GM19324 (cell line): ENCODE measurements around the gene SLIT3.
"Not testable (repeated sequence)": the region's sequence is repeated elsewhere in the genome, so short reads cannot be mapped to it uniquely, and the experiment has no call there.

Experiments
- ATAC-seq: cut with Tn5 transposase; IDR thresholded peaks from one replicate; pipeline ENCODE4 v1.9.1; 2021; ENCODE audit warnings: mild to moderate bottlenecking, moderate library complexity; ENCODE audit not compliant: unreplicated experiment, low FRiP score

The SLIT3 gene

DNA sequence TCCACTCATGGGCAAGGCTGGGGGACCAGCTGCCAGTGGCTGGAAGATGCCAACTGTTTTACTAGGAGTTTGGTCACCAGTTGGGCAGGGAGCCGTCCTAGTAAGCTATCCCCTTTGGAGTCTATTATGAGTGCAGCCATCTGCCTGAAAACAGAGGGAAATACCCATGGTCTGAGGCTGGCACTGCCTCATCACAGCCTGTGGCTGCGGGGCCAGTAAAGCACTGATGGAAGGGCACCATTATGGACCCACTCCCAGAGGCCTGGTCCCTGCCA is 534.6 kb downstream of the SLIT3 start:
- ATAC-seq: no peak

GRCh38 chr5:168765551-168766425 is 535.2 kb downstream of the SLIT3 start:
- no peak for ATAC-seq

- ATAC-seq: no peak
These were observed 535.8 kb downstream of the SLIT3 start for GRCh38 chr5:168765086-168765550.

GRCh38 chr5:168756453-168757391 is 544.2 kb downstream of the SLIT3 start:
- ATAC-seq: no peak

- no peak for ATAC-seq
These were observed 545.3 kb downstream of the SLIT3 start for GRCh38 chr5:168755548-168756093.

- ATAC-seq: no peak
These were observed 547.2 kb downstream of the SLIT3 start for GRCh38 chr5:168753691-168754254.

GRCh38 chr5:168752416-168753190 is 548.3 kb downstream of the SLIT3 start:
- ATAC-seq: no peak

- ATAC-seq: no peak
These were observed 548.9 kb downstream of the SLIT3 start for GRCh38 chr5:168752012-168752411.

DNA sequence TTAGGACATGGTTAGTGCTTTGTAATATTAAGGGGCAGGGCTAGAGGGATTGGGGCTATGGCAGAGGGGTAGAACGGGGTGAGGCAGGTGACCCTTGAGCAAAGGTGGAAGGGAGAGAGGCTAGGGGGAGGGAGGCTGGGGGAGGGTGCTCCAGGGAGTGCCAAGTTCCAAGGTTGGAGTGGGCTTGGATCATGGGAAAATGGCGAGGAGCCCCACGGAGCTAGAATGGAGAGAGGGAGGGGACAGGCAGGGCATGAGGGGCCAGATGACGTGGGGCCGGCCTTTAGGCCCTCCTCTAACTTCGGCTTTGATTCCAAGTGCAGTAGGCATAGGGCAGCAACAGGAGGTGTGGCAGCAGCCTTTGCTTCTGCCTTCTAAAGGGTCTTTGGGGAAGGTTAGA is 550.0 kb downstream of the SLIT3 start:
- ATAC-seq: no peak

DNA sequence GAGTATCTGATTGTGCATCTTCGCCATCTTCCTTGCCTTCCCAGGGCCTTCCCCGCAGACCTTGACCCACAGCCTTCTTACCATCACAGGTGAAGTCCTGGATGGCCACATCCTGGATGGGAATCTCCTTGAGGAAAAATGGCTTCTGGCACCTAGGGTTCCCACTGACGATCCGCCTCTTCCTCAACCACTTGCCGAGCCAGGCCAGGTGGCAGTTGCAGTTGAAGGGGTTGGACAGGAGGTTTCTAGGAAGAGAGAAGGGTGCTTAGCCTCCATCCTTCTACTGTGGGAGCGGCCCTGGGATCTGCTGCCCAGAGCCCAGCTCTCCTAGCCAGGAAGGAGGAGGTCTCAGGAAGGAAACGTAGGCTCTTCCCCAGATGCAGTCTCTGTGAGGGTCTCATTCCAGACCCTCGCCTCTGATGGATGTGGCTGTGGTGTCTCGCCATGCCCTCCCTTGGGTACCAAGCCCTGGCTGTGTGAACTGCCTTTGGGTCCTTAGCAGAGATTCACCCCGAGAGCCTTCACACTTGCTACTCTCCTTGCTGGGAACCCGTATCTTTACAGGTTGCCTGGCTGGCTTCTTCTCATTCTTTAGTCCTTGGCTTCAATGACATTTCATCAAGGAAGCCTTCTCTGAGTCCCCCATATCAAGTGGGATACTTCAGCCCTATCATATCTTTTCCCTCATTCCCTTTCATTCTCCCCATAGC is 551.4 kb downstream of the SLIT3 start:
- ATAC-seq: no peak

DNA sequence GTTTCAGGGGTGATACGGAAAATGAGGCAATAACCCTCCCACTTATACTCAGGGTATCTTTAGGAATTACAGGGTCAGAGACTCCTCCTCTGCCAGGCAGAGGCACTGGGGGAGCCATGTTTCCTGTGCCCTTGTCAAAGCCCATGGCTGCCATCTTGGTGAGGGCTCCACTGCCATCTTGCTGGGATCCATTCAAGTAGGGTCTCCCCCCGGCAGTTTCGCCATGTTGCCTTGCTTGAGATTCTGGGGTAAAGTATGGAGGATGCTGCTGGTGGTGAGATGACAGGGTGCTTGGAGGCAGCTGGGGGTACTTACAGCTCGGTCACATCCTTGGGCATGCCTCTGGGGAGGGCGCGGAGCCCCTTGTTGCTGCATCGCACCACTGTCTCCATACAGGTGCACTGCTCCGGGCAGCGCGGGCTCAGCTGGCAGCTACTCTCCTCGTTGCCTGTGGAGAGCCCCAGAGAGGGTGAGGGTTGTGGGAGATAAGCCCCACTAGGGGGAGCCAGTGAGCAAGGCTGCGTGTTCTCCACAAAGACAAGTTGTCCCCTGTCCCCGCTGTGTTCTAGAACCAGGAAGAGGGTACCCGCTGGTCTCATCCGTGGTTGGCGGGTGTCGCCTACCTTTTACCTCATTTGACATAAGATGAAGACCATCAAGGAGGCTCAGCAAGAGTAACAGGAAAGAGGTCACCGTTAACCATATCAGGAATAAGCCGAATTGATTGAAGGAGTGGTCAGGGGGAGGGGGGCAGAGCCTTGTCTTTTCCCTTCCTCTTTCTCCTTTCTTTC is 552.8 kb downstream of the SLIT3 start:
- no peak for ATAC-seq

DNA sequence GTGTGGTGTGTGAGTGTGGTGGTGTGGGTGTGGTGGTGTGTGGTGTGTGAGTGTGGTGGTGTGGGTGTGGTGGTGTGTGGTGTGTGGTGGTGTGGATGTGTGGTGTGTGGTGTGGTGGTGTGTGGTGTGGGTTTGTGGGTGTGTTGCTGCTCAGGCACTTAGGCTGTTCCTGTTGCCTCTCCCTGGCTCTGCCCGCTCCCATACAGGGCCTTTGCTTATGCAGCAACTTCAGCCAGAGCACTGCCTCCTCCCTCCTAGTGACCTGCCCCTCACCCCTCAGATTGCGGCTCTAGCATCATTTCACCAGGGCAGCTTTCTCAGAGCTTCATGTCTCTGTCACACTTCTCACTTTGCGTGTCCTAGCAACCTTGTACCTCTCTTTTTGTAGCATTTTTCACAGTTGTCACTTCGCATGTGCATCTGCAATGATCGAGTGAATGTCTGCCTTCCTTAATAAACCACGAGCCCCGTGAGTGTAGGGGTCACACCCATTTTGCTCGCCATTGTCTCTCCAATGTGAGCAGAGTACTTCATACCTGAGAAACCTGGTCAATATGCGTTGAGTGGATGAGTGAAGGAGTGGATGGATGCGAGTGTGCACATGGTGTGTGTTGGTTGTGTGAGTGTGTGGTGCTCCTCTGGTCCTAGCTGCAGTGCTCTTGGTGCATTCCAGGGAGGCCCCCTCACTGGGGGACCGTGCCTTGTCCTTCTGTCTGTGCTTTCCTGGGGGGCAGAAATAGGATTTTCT is 553.9 kb downstream of the SLIT3 start:
- ATAC-seq: no peak

DNA sequence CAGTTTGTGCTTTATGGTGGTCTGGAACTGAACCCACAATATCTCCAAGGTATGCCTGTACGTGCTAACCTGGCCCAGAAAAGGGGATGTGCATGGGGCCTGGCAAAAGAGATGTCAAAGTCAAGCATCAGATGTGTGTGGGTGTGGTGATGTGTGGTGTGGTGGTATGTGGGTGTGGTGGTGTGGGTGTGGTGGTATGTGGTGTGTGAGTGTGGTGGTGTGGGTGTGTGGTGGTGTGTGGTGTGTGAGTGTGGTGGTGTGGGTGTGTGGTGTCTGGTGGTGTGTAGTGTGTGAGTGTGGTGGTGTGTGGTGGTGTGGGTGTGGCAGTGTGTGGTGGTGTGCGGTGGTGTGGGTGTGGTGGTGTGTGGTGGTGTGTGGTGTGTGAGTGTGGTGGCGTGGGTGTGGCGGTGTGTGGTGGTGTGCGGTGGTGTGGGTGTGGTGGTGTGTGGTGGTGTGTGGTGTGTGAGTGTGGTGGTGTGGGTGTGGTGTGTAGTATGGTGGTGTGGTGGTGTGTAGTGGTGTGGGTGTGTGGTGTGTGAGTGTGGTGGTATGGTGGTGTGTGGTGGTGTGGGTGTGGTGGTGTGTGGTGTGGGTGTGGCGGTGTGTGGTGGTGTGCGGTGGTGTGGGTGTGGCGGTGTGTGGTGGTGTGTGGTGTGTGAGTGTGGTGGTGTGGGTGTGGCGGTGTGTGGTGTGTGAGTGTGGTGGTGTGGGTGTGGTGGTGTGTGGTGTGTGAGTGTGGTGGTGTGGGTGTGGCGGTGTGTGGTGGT is 554.6 kb downstream of the SLIT3 start:
- ATAC-seq: not testable (repeated sequence)

DNA sequence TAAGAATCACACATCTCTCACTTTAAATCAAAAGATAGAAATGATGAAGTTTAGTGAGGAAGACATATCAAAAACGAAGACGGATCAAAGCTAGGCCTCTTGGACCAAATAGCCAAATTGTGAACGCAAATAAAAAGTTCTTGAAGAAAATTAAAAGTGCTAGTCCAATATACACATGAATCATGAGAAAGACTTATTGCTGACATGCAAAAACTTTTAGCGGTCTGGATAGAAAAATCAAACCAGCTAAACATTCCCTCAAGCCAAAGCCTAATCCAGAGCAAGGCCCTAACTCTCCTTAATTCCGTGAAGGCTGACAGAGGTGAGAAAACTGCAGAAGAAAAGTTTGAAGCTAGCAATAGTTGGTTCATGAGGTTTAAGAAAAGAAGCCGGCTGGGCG is 557.3 kb downstream of the SLIT3 start:
- no peak for ATAC-seq

- not testable (repeated sequence) for ATAC-seq
These were observed 558.6 kb downstream of the SLIT3 start for GRCh38 chr5:168742311-168742710.

- ATAC-seq: no peak
These were observed 560.1 kb downstream of the SLIT3 start for GRCh38 chr5:168740811-168741213.

- no peak for ATAC-seq
These were observed 560.7 kb downstream of the SLIT3 start for GRCh38 chr5:168740092-168740800.
